Measurements from ENCODE around the gene LYZL1.
"Not testable (repeated sequence)": the region's sequence is repeated elsewhere in the genome, so short reads cannot be mapped to it uniquely, and the experiment has no call there.

Gene LYZL1

DNA sequence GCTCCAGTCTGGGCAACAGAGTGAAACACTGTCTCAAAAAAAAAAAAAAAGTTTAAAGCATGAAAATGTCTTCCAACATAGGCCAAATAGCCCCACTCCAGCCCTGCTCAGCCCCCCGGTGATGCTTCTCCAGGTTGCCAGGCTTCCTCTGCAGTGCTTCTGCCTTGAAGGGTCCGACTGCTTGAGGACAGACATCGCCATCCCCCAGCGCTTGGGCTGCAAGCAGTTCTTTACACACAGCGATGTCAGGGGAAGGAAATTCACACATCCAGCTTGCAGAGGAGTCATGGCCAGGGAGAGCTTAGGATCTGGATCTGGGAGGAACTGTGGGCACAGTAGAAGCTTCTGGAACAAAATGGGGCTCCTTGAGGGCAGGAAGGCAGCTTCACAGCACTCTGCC lies 26.9 kb downstream of the LYZL1 start:
- TF ChIP-seq, protein P1, sequence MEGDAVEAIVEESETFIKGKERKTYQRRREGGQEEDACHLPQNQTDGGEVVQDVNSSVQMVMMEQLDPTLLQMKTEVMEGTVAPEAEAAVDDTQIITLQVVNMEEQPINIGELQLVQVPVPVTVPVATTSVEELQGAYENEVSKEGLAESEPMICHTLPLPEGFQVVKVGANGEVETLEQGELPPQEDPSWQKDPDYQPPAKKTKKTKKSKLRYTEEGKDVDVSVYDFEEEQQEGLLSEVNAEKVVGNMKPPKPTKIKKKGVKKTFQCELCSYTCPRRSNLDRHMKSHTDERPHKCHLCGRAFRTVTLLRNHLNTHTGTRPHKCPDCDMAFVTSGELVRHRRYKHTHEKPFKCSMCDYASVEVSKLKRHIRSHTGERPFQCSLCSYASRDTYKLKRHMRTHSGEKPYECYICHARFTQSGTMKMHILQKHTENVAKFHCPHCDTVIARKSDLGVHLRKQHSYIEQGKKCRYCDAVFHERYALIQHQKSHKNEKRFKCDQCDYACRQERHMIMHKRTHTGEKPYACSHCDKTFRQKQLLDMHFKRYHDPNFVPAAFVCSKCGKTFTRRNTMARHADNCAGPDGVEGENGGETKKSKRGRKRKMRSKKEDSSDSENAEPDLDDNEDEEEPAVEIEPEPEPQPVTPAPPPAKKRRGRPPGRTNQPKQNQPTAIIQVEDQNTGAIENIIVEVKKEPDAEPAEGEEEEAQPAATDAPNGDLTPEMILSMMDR (IDR thresholded peaks at IDR 0.05; ENCODE audit: insufficient read depth, low read depth, low read length, missing control alignments), result no peak
- no peak for DNase-seq (ENCODE audit: low read depth)
- no peak overlapping the region for H3K4me3 ChIP-seq (ENCODE audit: low read length)

DNA sequence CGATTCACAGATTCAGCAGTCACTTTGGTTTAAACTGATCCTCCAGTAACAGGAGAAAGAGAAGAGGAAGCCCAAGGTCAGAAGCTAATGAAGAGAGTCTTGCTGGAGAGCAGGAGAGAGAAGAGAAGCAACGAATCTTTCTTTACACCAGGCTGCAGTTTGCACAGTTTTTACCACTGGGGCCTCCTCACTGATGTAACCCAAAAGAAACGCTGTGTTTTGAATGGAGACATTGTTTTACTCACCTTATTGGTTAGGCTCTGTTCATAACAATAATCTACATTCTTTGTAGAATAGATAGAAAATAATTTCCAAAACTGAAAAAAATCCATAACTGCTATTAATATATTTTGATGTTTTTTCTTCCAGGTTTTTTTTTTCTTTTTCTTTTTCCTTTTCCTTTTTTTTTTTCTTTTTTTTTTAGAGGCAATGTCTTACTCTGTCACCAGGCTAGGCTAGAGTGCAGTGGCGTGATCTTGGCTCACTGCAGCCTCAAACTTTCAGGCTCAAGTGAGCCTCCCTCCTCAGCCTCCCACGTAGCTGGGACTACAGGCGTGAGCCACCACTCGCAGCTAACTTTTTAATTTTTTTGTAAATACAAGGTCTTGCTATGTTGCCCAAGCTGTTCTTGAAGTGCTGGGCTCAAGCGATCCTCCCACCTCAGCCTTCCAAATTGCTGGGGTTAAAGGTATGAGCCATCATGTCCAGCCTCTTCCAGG lies 27.6 kb downstream of the LYZL1 start:
- TF ChIP-seq, protein P1 (IDR thresholded peaks at IDR 0.05; ENCODE audit: insufficient read depth, low read depth, low read length, missing control alignments), result no peak
- DNase-seq (ENCODE audit: low read depth), result no peak
- H3K4me3 ChIP-seq (ENCODE audit: low read length), result no peak overlapping the region

DNA sequence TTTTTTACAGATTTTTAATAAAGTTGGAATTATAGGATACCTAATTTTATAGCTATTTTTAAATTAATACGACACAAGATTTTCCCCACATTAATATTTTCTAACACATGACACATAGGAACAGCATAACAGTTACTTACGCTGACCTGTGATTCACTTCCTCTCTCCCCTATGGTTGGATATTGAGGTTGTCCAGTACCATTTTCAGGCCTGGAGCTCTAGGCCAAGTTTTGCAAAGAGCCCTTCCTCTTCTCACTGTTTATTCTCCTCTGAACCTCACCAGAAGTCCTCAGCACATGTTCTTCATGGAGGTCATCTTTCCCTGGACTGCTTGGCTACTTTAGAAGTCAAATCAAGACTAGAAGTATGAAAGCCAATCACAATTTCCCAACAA lies 28.2 kb downstream of the LYZL1 start:
- TF ChIP-seq, protein P1 (IDR thresholded peaks at IDR 0.05; ENCODE audit: insufficient read depth, low read depth, low read length, missing control alignments), result no peak
- no peak for DNase-seq (ENCODE audit: low read depth)
- no peak overlapping the region for H3K4me3 ChIP-seq (ENCODE audit: low read length)

DNA sequence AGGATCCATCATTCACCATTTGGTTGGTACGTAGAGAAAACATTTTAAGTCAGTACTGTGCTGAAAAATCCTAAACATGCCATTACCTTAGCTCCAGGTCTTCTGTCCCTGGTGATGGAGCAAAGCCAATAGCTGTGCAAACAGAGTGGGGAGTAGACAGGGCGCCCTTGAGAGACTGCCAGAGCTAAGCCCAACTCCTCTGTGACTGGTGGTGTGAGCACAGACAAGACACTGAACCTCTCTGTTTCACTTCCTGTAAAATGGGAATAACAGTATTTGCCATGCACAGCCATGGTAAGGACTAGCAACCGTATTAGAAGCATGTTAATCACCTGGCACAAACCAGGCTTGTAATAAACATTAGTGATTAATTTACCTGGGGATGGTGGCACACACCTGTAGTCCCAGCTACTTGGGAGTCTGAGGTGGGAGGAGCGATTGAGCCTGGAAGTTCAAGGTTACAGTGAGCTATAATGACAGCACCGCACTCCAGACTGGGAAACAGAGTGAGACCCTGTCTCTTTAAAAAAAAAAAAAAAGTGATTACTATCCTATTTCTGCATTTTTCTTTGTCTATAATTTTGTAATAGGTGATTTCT lies 28.7 kb downstream of the LYZL1 start:
- TF ChIP-seq, protein P1 (IDR thresholded peaks at IDR 0.05; ENCODE audit: insufficient read depth, low read depth, low read length, missing control alignments), result no peak
- no peak for DNase-seq (ENCODE audit: low read depth)
- H3K4me3 ChIP-seq (ENCODE audit: low read length), result no peak overlapping the region

DNA sequence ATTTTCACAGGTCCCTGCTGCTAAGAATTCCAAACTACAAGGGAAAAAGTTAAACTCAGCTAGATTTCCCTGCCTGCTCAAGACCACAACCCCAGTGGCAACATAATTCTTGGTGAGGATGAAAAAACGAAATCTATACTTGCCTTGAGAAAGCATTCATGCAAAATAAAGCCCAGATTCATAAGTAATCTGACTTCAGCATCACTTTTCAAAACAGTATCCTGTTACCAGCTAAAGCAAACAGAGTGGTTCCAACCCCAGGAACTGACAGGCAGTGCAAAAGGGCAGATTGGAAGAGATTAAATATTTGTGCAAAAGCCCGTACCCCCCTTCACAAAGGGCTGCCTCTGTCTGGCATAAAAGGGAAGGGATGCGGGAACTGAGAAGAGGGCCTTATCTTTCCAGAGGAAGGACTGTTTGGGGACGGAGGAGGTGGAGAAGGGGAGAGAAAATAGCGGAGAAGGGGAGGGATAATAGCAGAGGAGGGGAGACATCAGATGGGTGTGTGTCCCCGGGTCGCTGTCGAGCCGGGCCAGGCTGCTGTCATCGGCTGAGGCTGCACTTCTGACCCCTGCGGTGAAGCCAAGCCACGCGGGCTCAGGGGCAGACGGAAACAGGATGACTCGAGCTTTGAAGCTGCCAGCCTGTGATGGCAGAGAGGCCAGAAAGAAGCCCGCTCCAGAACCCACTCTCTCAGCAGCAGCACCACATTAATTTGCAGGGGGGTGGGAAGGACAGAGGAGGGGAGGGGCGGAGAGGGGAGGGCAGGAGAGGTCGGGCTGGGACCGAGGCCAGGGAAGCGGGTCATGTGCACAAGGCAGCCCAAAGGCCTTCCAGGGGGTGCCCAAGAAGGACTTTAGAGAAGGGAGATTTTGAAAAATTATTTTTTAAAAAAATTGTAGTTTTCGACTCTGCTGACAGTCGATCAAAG lies 29.5 kb downstream of the LYZL1 start:
- H3K4me3 ChIP-seq (ENCODE audit: low read length); DNase-seq (ENCODE audit: low read depth): not testable (repeated sequence)

DNA sequence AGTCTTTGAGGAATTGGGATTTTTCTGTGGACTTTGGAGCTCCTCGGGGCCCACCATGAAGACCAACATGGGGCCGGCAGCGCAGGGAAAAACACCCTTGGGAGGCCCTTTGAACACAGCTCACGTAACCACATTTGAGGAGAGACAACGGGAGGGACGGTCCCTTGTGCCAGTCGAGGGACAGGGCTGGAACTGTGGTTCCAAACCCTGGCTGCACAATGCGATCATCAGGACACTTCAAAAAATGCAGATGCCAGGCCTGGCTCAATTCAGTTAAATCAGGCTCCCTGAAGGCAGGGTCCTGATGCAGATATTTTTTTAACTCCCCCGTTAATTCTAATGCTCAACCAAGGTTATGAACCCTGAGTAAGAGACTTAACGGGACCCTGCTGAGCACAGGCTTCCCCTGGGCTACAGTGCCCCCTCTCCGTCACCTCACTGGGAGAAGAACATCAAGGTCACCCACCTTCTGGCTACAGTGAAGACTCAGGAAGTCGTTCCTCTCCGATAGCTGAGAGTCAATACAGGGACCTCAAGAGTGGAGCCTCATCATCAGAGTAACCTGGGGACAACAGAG lies 30.4 kb downstream of the LYZL1 start:
- H3K4me3 ChIP-seq (ENCODE audit: low read length), result no peak overlapping the region
- TF ChIP-seq, protein P1 (IDR thresholded peaks at IDR 0.05; ENCODE audit: insufficient read depth, low read depth, low read length, missing control alignments), result no peak
- no peak for DNase-seq (ENCODE audit: low read depth)

DNA sequence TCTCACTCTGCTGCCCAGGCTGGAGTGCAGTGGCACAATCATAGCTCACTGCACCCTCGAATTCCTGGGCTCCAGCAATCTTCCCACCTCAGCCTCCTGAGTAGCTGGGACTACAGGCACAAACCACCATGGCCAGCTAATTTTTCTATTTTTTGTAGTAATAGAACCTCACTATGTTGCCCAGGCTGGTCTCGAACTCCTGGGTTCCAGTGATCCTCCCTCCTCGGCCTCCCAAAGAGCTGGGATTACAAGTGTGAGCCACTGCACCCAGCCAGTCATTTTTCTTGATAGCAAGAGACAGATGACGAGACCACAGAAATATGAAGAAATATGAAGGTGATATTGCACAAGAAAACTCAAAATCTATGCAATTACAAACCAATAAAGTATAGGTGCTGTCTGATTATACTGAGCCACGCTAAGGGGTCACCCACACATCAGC lies 31.8 kb downstream of the LYZL1 start:
- DNase-seq (ENCODE audit: low read depth); H3K4me3 ChIP-seq (ENCODE audit: low read length): not testable (repeated sequence)

Data from epithelial cell of esophagus (primary cell).